SU-DHL-6 (cell line): ENCODE measurements around the gene PDE4D.

Source experiments
- H2AFZ ChIP-seq: fragments of 200-600 bp; sonication (generic); 2 replicates; pipeline ENCODE4 v1.6.1; 2014; ENCODE audit warnings: low read depth, mild to moderate bottlenecking, moderate library complexity, mixed read lengths, antibody characterized with exemption, low read length; ENCODE audit not compliant: severe bottlenecking
- H3F3A ChIP-seq: fragments of 200-600 bp; shearing (Covaris generic); 2 replicates; pipeline ENCODE4 v1.6.0; 2016; ENCODE audit warnings: antibody characterized with exemption, mild to moderate bottlenecking; ENCODE audit not compliant: insufficient read depth
- H3K27ac ChIP-seq: fragments of 200-600 bp; sonication (generic); 2 replicates; pipeline ENCODE4 v1.5.1; 2016; ENCODE audit warnings: low read depth, mild to moderate bottlenecking, low read length, moderate library complexity, mixed read lengths
- H3K27me3 ChIP-seq: fragments of 200-600 bp; sonication (generic), shearing (Covaris generic); 2 replicates; pipeline ENCODE4 v1.6.0; 2014; ENCODE audit warnings: mild to moderate bottlenecking, low read length
- H3K36me3 ChIP-seq: fragments of 200-600 bp; sonication (generic); 2 replicates; pipeline ENCODE4 v1.6.1; 2014; ENCODE audit warnings: mild to moderate bottlenecking, low read length, mixed read lengths
- H3K4me2 ChIP-seq: fragments of 300-600, 200-600 bp; shearing (Covaris generic), sonication (generic); 2 replicates; pipeline ENCODE4 v1.6.0; 2014; ENCODE audit warnings: low read length, low read depth, mild to moderate bottlenecking; ENCODE audit not compliant: poor library complexity, severe bottlenecking
- H3K4me3 ChIP-seq: fragments of 200-600 bp; sonication (generic); 2 replicates; pipeline ENCODE4 v1.5.1; 2014; ENCODE audit warnings: antibody characterized with exemption, low read length, mild to moderate bottlenecking, mixed read lengths; ENCODE audit not compliant: insufficient read depth, poor library complexity, severe bottlenecking
- H3K79me2 ChIP-seq: fragments of 200-600 bp; sonication (generic); 2 replicates; pipeline ENCODE4 v1.6.1; 2014; ENCODE audit warnings: mild to moderate bottlenecking, low read length, moderate library complexity; ENCODE audit not compliant: insufficient read depth
- H3K9ac ChIP-seq: fragments of 200-600 bp; sonication (generic); 2 replicates; pipeline ENCODE4 v1.7.0; 2014; ENCODE audit warnings: mild to moderate bottlenecking, low read length
- H3K9me2 ChIP-seq: fragments of 200-600 bp; sonication (generic); replicated peaks from 2 replicates; pipeline ENCODE4 v1.6.1; 2014; ENCODE audit warnings: low read length; ENCODE audit not compliant: insufficient read depth
- H3K9me3 ChIP-seq: fragments of 200-600 bp; sonication (generic); 2 replicates; pipeline ENCODE4 v1.6.1; 2014; ENCODE audit warnings: low read length, mixed read lengths; ENCODE audit not compliant: insufficient read depth
- H4K20me1 ChIP-seq: fragments of 200-600 bp; sonication (generic); 2 replicates; pipeline ENCODE4 v1.6.1; 2014; ENCODE audit warnings: low read depth, mild to moderate bottlenecking, antibody characterized with exemption, low read length, moderate library complexity, mixed read lengths
- EZH2phosphoT487 ChIP-seq: fragments of 200-600 bp; sonication (generic), shearing (Covaris generic); conservative IDR thresholded peaks from 2 replicates; pipeline ENCODE4 v1.6.1; 2018; ENCODE audit warnings: mild to moderate bottlenecking, antibody characterized with exemption, low read length, moderate library complexity, mixed read lengths
- TF ChIP-seq, protein P1 (sequence below): fragments of 200-600 bp; sonication (generic); IDR thresholded peaks from one replicate; pipeline ENCODE4 v1.5.1; 2017; ENCODE audit warnings: antibody characterized with exemption, mild to moderate bottlenecking, low read length, moderate library complexity; ENCODE audit not compliant: insufficient read depth, poor library complexity, severe bottlenecking

PDE4D gene

DNA sequence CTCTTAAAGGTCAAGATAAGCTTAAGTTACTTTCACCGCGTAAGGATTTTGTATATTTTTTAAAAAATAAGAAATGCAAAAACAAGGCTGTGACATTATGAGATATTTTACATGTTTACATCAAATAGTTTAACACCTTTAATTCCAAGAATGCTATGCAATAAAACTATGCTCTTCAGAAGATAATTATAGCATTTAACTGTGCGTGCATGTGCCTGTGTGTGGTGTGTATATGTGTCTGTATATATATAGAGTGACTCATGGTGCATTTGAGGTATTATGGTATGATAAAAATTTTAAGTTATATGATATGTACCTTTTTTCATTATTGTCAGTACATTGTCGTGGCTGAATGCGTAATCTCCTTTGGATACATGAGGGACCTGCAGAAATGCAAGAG is 539.3 kb downstream of the PDE4D start:
- no peaks in the 10 kb centered on the region for H4K20me1 ChIP-seq
- H3K27me3 ChIP-seq: no peaks in the 10 kb centered on the region
- H3K9ac ChIP-seq: no peak overlapping the region
- no peak overlapping the region for H2AFZ ChIP-seq
- no peaks in the 10 kb centered on the region for H3K36me3 ChIP-seq
- H3K9me2 ChIP-seq: no peaks in the 10 kb centered on the region
- no peaks in the 10 kb centered on the region for H3K79me2 ChIP-seq
- TF ChIP-seq, protein P1, sequence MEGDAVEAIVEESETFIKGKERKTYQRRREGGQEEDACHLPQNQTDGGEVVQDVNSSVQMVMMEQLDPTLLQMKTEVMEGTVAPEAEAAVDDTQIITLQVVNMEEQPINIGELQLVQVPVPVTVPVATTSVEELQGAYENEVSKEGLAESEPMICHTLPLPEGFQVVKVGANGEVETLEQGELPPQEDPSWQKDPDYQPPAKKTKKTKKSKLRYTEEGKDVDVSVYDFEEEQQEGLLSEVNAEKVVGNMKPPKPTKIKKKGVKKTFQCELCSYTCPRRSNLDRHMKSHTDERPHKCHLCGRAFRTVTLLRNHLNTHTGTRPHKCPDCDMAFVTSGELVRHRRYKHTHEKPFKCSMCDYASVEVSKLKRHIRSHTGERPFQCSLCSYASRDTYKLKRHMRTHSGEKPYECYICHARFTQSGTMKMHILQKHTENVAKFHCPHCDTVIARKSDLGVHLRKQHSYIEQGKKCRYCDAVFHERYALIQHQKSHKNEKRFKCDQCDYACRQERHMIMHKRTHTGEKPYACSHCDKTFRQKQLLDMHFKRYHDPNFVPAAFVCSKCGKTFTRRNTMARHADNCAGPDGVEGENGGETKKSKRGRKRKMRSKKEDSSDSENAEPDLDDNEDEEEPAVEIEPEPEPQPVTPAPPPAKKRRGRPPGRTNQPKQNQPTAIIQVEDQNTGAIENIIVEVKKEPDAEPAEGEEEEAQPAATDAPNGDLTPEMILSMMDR: no peak
- TF ChIP-seq EZH2phosphoT487: no peak
- H3K4me2 ChIP-seq: no peak overlapping the region
- no peaks in the 10 kb centered on the region for H3K9me3 ChIP-seq
- H3F3A ChIP-seq: no peaks in the 10 kb centered on the region
- H3K4me3 ChIP-seq: no peak overlapping the region
- H3K27ac ChIP-seq: no peak overlapping the region

DNA sequence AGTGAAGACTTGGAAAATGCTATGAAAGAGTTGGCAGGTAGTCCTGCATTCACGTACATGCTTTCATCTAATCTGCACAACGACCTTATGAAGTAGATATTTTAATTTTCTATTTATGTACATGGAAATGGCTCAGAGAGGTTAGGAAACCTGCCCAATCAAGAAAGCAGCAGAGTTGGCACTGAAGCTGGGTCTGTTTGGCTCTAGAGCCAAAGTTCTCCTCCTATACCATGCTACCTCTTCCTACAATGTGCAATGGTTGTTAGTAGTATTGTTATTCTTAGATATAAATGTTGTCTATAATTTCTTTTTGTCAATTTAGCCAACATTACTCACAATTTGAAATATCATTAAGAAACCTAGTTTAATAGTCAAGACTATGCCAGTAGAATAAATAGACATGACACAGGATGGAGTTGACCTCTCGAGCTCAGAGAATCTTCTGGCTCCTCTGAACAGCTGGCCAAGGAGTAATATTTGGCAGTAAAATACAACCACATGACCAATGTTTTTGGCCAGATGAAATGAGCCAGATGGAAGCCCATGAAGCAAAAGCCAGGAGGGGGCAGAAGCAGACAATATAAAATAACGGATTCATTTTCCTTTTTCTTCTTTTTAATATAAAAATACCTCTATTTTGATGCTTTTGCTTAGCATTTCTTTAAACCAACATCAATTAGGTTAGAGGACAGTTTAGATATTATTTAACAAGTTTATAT is 542.3 kb downstream of the PDE4D start:
- no peaks in the 10 kb centered on the region for H3K79me2 ChIP-seq
- H3K27me3 ChIP-seq: no peaks in the 10 kb centered on the region

GRCh38 chr5:59348189-59348588 is 545.3 kb downstream of the PDE4D start:
- no peak for TF ChIP-seq EZH2phosphoT487
- TF ChIP-seq, protein P1: no peak
- Histone ChIP-seq H3K36me3 (no peaks in the 10 kb centered on the region), H4K20me1 (no peaks in the 10 kb centered on the region)

More for the DNA sequence above, 542.3 kb downstream of the PDE4D start:
- Histone ChIP-seq H2AFZ (no peak overlapping the region), H3K9me2 (no peaks in the 10 kb centered on the region), H3K9ac (no peak overlapping the region), H4K20me1 (no peaks in the 10 kb centered on the region), H3F3A (no peaks in the 10 kb centered on the region), H3K36me3 (no peaks in the 10 kb centered on the region), H3K4me2 (no peak overlapping the region), H3K27ac (no peak overlapping the region), H3K9me3 (no peaks in the 10 kb centered on the region), H3K4me3 (no peak overlapping the region)
- TF ChIP-seq, protein P1: no peak
- no peak for TF ChIP-seq EZH2phosphoT487

More at GRCh38 chr5:59348189-59348588, 545.3 kb downstream of the PDE4D start:
- H3K9me2 ChIP-seq: no peaks in the 10 kb centered on the region
- H3K9me3 ChIP-seq: no peaks in the 10 kb centered on the region
- no peak overlapping the region for H2AFZ ChIP-seq
- no peak overlapping the region for H3K9ac ChIP-seq
- no peak overlapping the region for H3K27ac ChIP-seq
- H3K79me2 ChIP-seq: no peaks in the 10 kb centered on the region
- H3K4me3 ChIP-seq: no peak overlapping the region
- no peaks in the 10 kb centered on the region for H3K27me3 ChIP-seq
- H3K4me2 ChIP-seq: no peak overlapping the region
- no peaks in the 10 kb centered on the region for H3F3A ChIP-seq
